Vagina (tissue), 2 donors: ENCODE measurements around the gene ZEB2.

Experiments
- POLR2A ChIP-seq, 2 donors: fragments of 450-650 bp; IDR thresholded peaks; one replicate each; pipeline ENCODE4 v1.6.1; 2017; ENCODE audit warnings: antibody characterized with exemption in 2 of 2, mild to moderate bottlenecking in 2 of 2, moderate library complexity in 2 of 2
- POLR2AphosphoS5 ChIP-seq, 2 donors: sonication (generic); formaldehyde crosslinking; IDR thresholded peaks; one replicate each; pipeline ENCODE4 v1.9.0; 2017; ENCODE audit warnings: antibody characterized with exemption in 2 of 2, mild to moderate bottlenecking in 2 of 2, low read depth in 1 of 2; ENCODE audit not compliant: insufficient read depth in 1 of 2
- TF ChIP-seq, protein P1 (sequence below), 3 experiments: fragments of 450-650 bp in 2 of 3; fragments of 200-600 bp in 1 of 3; sonication (generic) in 1 of 3; IDR thresholded peaks; one replicate each; pipeline ENCODE4 v1.5.1; 2017 to 2019; ENCODE audit warnings: antibody characterized with exemption in 3 of 3, mild to moderate bottlenecking in 2 of 3, moderate library complexity in 2 of 3

DNA sequence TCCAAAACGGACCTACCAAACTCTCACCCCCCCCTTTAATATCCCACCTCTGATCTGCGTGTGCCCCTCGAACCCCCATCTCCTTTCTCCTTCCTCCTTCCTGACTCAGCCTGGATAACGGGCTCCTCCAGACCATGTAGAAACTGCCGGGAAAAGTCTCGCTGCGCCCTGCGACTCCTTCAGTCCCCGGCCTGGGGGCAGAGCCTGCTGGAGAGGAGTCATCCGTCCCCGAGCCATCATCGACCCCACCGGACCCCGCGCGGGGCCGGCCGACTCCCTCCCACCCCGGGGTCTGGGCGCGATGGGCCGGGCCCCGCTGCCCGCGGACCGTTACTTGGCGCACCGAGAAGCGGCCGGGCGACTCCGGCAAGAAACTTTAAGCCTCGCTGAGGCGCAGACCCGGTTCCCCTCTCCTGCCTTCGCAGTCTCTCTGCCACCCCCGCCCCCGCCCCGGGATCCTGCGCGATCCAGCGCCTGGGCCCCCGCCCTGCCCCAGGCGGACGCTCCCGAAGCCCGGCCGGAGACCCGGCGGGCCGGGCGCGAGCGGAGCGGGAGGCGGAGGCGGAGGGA lies 3.4 kb downstream of the ZEB2 start:
- TF ChIP-seq, protein P1, sequence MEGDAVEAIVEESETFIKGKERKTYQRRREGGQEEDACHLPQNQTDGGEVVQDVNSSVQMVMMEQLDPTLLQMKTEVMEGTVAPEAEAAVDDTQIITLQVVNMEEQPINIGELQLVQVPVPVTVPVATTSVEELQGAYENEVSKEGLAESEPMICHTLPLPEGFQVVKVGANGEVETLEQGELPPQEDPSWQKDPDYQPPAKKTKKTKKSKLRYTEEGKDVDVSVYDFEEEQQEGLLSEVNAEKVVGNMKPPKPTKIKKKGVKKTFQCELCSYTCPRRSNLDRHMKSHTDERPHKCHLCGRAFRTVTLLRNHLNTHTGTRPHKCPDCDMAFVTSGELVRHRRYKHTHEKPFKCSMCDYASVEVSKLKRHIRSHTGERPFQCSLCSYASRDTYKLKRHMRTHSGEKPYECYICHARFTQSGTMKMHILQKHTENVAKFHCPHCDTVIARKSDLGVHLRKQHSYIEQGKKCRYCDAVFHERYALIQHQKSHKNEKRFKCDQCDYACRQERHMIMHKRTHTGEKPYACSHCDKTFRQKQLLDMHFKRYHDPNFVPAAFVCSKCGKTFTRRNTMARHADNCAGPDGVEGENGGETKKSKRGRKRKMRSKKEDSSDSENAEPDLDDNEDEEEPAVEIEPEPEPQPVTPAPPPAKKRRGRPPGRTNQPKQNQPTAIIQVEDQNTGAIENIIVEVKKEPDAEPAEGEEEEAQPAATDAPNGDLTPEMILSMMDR (IDR thresholded peaks at IDR 0.05) = no peak
- TF ChIP-seq POLR2A (IDR thresholded peaks at IDR 0.05) = no peak
- TF ChIP-seq POLR2AphosphoS5 (IDR thresholded peaks at IDR 0.05; ENCODE audit: insufficient read depth in 1 of 2, low read depth in 1 of 2) = no peak
